Skeletal muscle tissue (tissue), 4 donors: Measurements from ENCODE around the gene SLC39A10. TPM values are rescaled to one million over a fixed set of nuclear protein-coding genes. Genes with fewer than 3 reads are reported as not detected.
"Not testable (repeated sequence)": the region's sequence is repeated elsewhere in the genome, so short reads cannot be mapped to it uniquely, and the experiment has no call there.

ENCODE experiments used
- H3K27ac ChIP-seq: one replicate; pipeline ENCODE4 v1.7.0; 2013; ENCODE audit warnings: mild to moderate bottlenecking, low read depth, low read length, inconsistent platforms
- H3K27me3 ChIP-seq, 3 donors: one replicate each; pipeline ENCODE4 v1.7.0; 2013; ENCODE audit warnings: low read length in 3 of 3; ENCODE audit not compliant: control insufficient read depth in 3 of 3, insufficient read depth in 3 of 3
- H3K36me3 ChIP-seq, 3 donors: one replicate each; pipeline ENCODE4 v1.7.0; 2013; ENCODE audit warnings: low read length in 3 of 3; ENCODE audit not compliant: control insufficient read depth in 3 of 3, insufficient read depth in 3 of 3
- H3K4me1 ChIP-seq, 3 donors: one replicate each; pipeline ENCODE4 v1.7.0; 2013; ENCODE audit warnings: low read length in 3 of 3, mild to moderate bottlenecking in 3 of 3; ENCODE audit not compliant: control insufficient read depth in 3 of 3, insufficient read depth in 3 of 3
- H3K4me3 ChIP-seq, 3 donors: one replicate each; pipeline ENCODE4 v1.7.0; 2013; ENCODE audit warnings: low read length in 3 of 3
- H3K9ac ChIP-seq, 3 donors: one replicate each; pipeline ENCODE4 v1.7.0; 2013; ENCODE audit warnings: low read length in 3 of 3, mild to moderate bottlenecking in 3 of 3, moderate library complexity in 2 of 3, low read depth in 1 of 3
- H3K9me3 ChIP-seq, 3 donors: one replicate each; pipeline ENCODE4 v1.7.0; 2013; ENCODE audit warnings: low read length in 3 of 3; ENCODE audit not compliant: control insufficient read depth in 3 of 3
- total RNA-seq: library from RNA; depleted of rRNA; stranded (reverse); fragments of >200 nt; gene quantifications from one replicate; pipeline ENCODE4 v1.2.3, GENCODE V29; 2014
- donor health status: Osteomylitis.

Gene SLC39A10
- total RNA-seq, 1 donor from 2014 or later, result 21.9 TPM

GRCh38 chr2:195683174-195683573 lies 26.1 kb downstream of the SLC39A10 start:
- no peaks in the 10 kb centered on the region for H3K9me3 ChIP-seq
- no peaks in the 10 kb centered on the region for H3K4me1 ChIP-seq

GRCh38 chr2:195686564-195686963 lies 29.5 kb downstream of the SLC39A10 start:
- Histone ChIP-seq H3K9me3 (no peaks in the 10 kb centered on the region), H3K36me3 (no peaks in the 10 kb centered on the region), H3K27me3 (no peaks in the 10 kb centered on the region), H3K4me1 (no peaks in the 10 kb centered on the region), H3K9ac (no peak overlapping the region), H3K27ac (no peak overlapping the region), H3K4me3 (no peak overlapping the region)

More at GRCh38 chr2:195683174-195683573, 26.1 kb downstream of the SLC39A10 start:
- Histone ChIP-seq H3K27me3 (no peaks in the 10 kb centered on the region), H3K36me3 (peaks cover 2 to 7% (median 6%) of the 10 kb centered on the region in 3 donors), H3K4me3 (no peak overlapping the region), H3K27ac (no peak overlapping the region), H3K9ac (no peak overlapping the region)

- H3K9ac ChIP-seq, result no peak overlapping the region
- no peaks in the 10 kb centered on the region for H3K36me3 ChIP-seq
- H3K27ac ChIP-seq, result no peak overlapping the region
- H3K4me3 ChIP-seq, result no peak overlapping the region
- H3K4me1 ChIP-seq, result no peaks in the 10 kb centered on the region
- no peaks in the 10 kb centered on the region for H3K27me3 ChIP-seq
- H3K9me3 ChIP-seq, result no peaks in the 10 kb centered on the region
These were observed 30.5 kb downstream of the SLC39A10 start for GRCh38 chr2:195687320-195688086.

GRCh38 chr2:195692531-195692930 lies 35.5 kb downstream of the SLC39A10 start:
- not testable (repeated sequence) for H3K9ac ChIP-seq, H3K27me3 ChIP-seq

GRCh38 chr2:195694553-195694952 lies 37.5 kb downstream of the SLC39A10 start:
- H3K36me3 ChIP-seq, result no peaks in the 10 kb centered on the region
- H3K27me3 ChIP-seq, result no peaks in the 10 kb centered on the region
- no peaks in the 10 kb centered on the region for H3K9me3 ChIP-seq
- H3K9ac ChIP-seq, result no peak overlapping the region
- no peak overlapping the region for H3K4me3 ChIP-seq
- H3K4me1 ChIP-seq, result no peaks in the 10 kb centered on the region
- H3K27ac ChIP-seq, result no peak overlapping the region

More at GRCh38 chr2:195692531-195692930, 35.5 kb downstream of the SLC39A10 start:
- H3K9me3 ChIP-seq, H3K4me3 ChIP-seq, H3K36me3 ChIP-seq, H3K4me1 ChIP-seq, H3K27ac ChIP-seq: not testable (repeated sequence)

- no peak overlapping the region for H3K4me3 ChIP-seq
- H3K27ac ChIP-seq, result no peak overlapping the region
- no peaks in the 10 kb centered on the region for H3K27me3 ChIP-seq
- H3K4me1 ChIP-seq, result no peaks in the 10 kb centered on the region
- no peaks in the 10 kb centered on the region for H3K36me3 ChIP-seq
- peaks cover 0 to 2% (median 0%) of the 10 kb centered on the region in 3 donors for H3K9me3 ChIP-seq
- no peak overlapping the region for H3K9ac ChIP-seq
These were observed 38.1 kb downstream of the SLC39A10 start for GRCh38 chr2:195695002-195695631.

- Histone ChIP-seq H3K9ac (no peak overlapping the region), H3K4me1 (no peaks in the 10 kb centered on the region), H3K9me3 (peaks cover 0 to 5% (median 3%) of the 10 kb centered on the region in 3 donors), H3K27me3 (no peaks in the 10 kb centered on the region), H3K36me3 (no peaks in the 10 kb centered on the region), H3K4me3 (no peak overlapping the region), H3K27ac (no peak overlapping the region)
These were observed 39.0 kb downstream of the SLC39A10 start for GRCh38 chr2:195696012-195696411.

GRCh38 chr2:195697681-195698220 lies 40.7 kb downstream of the SLC39A10 start:
- Histone ChIP-seq H3K9ac (no peak overlapping the region), H3K36me3 (no peaks in the 10 kb centered on the region), H3K4me1 (no peaks in the 10 kb centered on the region), H3K27me3 (no peaks in the 10 kb centered on the region), H3K27ac (no peak overlapping the region), H3K9me3 (peaks cover 0 to 5% (median 3%) of the 10 kb centered on the region in 3 donors), H3K4me3 (no peak overlapping the region)

- no peaks in the 10 kb centered on the region for H3K4me1 ChIP-seq
- no peaks in the 10 kb centered on the region for H3K27me3 ChIP-seq
- no peak overlapping the region for H3K4me3 ChIP-seq
- peaks cover 0 to 5% (median 3%) of the 10 kb centered on the region in 3 donors for H3K9me3 ChIP-seq
- no peaks in the 10 kb centered on the region for H3K36me3 ChIP-seq
- no peak overlapping the region for H3K9ac ChIP-seq
- no peak overlapping the region for H3K27ac ChIP-seq
These were observed 43.5 kb downstream of the SLC39A10 start for GRCh38 chr2:195700480-195700879.
